ACHN (cell line): ENCODE results near the gene FANCC.

Experiments used
- DNase-seq: peaks from one replicate; pipeline ENCODE4 v3.0.0-alpha.2; 2015
- in situ Hi-C: cut with HindIII; loops from 2 replicates; pipeline ENCODE4 v1.10.0; 2017; ENCODE audit warnings: low sequenced_read_pairs, low pct_ligation_motif_present, low pct_unique_long_range_greater_than_20kb

Gene FANCC

GRCh38 chr9:95101326-95101725 lies 216.2 kb downstream of the FANCC start:
- in situ Hi-C loops, result no loop called here
- DNase-seq, result no peak

DNA sequence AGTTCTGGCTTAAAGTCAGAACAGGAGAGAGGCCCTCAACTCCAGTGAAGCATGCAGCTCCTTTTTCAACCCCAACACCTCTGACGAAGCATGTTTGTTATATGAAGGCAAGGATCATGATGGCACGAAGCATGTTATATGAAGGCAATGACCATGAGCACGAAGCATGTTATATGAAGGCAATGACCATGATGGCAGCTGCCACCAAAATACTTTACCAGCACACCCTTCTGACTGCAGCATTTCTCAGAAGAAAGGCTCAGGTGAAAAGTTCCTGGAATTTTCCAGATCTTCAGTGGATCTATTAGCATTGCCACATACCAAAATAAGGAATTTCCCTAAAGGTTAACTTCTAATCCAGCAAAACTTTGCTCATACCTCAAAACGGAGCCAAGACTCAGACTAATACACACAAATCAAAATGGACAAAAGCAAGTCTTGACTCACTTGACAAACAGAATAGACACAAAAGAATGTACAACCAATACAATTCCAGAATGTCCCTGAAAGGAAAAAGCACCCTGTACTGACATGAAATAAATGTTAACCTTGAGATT lies 217.4 kb downstream of the FANCC start:
- no peak for DNase-seq
- in situ Hi-C loops, result no loop called here

GRCh38 chr9:95099321-95100070 lies 218.0 kb downstream of the FANCC start:
- DNase-seq, result no peak
- in situ Hi-C loops, result no loop called here

DNA sequence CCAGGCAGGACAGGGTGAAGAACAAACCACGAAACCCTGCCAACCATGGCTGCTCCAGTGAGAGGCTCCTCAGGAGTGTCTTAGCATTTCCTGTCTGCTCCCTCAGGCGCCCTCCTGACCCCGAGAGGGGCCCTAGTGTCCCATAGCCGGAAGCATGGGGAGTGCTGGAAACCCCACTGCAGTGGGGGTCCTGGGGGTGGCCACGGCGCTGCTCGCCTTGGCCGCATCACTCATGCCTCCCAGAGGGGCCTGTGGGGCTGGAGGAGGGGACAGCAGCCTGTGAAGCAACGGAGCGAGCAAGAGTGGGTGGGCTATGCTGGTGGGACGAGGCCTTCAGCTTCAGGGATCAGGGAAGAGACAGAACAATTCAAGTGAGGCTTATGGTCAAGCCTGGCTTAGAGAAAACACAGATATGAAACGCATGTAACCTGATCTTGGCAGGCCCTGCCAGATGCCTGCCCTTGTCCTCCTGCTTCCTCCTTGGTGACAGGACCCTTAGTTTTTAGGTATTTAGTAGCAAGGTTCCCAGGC lies 219.1 kb downstream of the FANCC start:
- in situ Hi-C loops, result no loop called here
- DNase-seq, result no peak

DNA sequence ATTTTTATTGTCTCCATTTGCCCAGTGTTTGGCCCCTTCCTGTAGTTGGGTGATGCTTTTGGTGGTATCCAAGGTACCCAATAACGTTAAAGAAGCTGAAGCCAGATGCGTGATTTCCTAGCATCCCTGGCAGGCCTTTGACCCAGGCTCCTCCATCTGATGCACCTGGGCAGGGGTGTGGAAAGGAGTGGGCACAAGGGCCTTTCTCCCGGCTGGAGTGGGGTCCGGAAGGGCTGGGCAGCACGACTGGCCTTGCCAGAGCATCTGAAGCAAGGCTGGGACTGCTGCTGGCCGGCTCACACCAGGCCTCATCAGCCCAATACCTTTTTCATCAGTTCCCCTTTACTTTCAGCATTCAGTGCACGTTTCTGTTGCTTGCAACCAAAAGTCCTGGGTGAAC lies 220.2 kb downstream of the FANCC start:
- in situ Hi-C loops, result no loop called here
- no peak for DNase-seq

- in situ Hi-C loops, result no loop called here
Observed at GRCh38 chr9:95096807-95097206, 220.7 kb downstream of the FANCC start.

DNA sequence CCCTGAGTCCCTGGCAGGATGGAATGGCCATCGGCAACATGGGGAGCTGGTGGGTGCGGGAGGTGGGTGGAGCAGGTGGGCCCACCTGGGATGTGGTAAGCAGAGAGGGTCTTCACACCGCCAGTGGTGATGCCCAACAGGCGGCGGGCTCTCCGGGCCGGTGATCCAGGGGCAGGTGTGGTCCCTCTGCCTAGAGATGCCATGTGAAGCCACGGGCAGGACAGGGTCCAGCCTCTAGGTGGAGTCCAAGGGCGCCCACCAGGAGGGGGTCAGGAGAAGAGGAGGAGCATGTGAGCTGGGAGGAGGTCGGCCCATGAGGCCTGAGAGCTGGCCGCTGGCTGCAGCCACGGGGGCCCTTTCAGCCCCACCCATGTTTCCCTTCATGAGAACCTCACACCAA lies 221.1 kb downstream of the FANCC start:
- in situ Hi-C loops, result no loop called here
- DNase-seq, result no peak

More at GRCh38 chr9:95096807-95097206, 220.7 kb downstream of the FANCC start:
- no peak for DNase-seq

GRCh38 chr9:95095641-95096355 lies 221.7 kb downstream of the FANCC start:
- in situ Hi-C loops, result no loop called here
- DNase-seq, result no peak

GRCh38 chr9:95094002-95094401 lies 223.5 kb downstream of the FANCC start:
- no peak for DNase-seq
- in situ Hi-C loops, result no loop called here

DNA sequence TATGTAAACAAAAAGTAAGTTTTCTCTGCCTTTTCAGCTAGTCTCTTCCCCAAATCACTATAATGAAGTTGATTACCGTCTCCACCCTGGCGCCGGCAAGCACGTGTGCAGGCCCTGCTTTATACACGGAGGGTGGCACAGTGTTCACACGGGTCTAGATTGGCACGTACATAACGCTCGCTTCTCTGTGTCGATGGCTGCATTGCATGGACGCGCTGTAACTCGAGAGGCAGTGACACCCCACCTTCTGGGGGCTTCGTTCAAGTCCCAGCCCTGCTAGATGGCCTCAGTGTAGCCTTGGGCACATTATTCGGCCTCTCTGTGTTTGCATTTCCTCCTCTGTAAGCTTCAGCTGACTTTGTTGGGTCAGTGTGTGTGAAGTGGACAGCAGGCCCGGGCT lies 223.9 kb downstream of the FANCC start:
- in situ Hi-C loops, result no loop called here
- DNase-seq, result no peak

DNA sequence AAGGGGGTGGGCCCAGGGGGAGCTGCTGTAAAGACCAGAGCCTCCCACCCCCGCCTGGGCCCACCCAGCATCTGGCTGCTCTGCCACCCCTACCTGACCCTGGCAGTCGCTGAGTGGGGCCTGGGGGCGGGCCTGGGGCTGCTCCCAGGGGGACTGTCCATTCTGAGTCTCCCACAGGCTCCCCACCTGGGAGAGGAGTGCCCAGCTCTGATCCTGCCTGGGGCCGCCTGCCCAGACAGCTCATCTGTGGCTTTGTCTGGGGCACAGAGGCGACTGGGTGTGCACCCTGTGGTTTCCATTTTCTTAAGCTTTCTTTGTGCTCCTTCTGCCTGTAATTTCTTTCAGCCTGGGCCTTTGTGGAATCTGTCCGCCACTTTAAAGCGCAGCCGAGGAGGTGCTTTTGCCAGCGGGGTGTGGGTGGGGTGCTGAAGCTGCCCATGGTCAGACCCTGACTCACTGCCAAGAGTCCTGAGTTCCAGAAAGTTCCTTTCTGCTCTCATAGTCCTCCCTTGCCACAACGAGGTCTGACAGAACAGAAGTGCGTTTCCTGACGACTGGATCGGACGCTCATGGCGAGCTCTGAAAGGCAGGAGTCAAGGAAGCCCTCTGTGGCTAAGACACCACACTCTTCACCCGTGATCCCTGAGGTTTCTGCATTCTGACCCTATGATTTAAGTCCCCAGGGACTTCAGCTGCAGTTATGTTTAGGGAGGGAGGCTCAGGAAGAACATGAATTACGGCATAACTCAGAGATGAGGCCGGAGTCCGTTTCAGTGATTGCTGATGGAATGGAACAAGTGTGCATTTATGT lies 225.0 kb downstream of the FANCC start:
- DNase-seq, result no peak
- in situ Hi-C loops, result no loop called here

DNA sequence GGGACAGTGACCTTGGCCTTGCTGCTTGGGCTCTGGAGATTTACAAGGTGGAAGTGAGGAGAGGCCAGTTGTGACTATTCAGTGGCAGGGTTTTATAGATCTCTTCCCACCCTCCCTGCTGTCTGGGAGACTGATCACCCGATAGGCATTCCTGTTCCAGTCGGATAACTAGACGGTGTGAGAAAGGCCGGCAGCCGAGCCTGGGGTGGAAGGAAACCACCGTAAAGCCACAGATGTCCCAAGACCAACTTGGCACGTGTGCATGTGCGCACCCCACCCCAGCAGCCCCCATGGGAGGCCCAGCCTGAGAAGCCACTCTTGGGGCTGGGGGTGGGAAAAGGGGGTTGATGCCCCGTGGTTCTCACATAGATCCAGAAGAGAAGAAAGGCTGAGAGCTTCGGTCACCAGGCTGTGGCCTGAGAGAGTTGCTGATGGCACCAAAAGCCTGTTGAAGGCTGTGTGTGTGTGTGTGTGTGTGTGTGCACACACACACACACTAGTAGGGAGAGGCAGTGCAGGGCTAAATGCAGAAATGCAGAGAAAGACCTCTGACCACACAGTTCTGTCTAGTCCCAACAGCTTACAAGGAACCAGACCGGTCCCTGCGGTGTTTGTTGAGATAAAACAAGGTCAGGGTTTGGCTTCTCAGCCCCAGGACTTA lies 225.8 kb downstream of the FANCC start:
- DNase-seq, result no peak
- in situ Hi-C loops, result no loop called here

DNA sequence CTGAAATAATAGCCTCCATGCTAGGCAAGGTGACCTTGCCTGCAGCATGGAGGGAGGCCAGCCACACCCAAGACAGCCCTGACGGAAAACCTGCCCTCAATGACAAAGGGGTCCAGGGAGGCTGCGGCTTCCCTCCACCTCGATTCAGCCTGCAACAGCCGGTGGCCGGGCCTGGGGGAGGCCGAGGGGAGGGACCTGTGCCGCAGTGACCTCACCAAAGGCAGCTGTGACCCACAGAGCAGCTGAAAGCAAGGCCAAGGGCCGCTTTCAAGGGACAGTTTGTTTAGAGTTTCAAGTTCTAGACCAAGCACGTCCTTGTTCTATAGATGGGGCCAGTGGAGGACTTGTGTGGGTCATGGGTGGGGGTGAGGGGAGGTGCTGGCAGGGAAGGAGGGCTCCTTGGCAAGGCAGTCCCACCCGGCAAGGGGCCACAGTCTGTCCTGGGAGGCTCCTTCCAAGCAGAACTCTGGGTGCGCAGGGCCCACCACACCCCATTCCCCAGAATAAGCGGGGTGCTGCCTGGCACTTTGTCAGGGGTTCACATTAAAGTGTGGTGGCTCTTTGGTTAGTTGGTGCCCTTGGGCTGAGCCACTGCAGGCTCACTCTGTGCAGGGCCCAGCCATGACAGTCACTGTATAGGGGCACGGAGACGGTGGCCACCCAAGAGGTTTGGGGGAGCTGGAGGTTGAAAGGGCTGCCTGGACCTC lies 226.5 kb downstream of the FANCC start:
- in situ Hi-C loops, result no loop called here
- no peak for DNase-seq

DNA sequence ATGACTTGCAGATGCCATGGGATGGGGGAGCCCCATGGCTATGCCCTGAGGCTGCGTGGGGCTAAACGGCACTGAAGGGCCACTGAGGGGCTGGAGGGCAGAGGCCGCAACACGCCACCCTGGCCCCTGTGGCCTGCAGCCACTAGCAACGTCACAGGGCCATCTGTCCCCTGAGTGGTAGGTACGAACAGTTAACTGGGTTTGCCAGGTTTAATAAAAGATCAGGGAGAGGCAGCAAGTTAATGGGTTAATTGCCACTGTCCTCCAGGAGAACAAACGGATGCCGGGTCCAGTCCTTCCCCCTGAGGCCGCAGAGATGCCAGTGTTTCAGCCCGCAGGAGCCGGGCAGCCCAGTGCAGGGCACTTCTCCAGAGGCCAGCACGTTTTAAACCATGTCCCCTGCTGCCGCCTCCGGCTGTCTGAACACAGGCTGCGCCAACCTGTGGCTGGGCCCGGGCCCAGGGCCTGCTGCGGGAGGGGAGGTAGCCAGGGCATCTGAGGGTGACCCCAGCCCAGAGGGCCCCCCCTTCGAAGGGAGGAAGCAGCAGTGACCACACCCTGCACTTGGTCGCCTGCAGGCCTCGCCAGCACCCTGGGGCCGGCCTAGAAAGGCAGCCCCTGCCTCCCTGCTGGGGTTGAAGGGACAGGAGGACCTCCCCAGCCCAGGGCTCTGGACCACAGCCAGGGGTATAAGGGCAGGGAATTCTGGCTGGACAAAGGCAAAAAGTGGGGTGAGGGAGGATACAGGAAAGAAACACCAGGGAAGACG lies 227.3 kb downstream of the FANCC start:
- in situ Hi-C loops, result no loop called here
- no peak for DNase-seq

GRCh38 chr9:95089257-95090022 lies 228.1 kb downstream of the FANCC start:
- DNase-seq, result no peak
- in situ Hi-C loops, result no loop called here

- in situ Hi-C loops, result no loop called here
- no peak for DNase-seq
Observed at GRCh38 chr9:95088421-95089161, 228.9 kb downstream of the FANCC start.
